DND-41 (cell line): ENCODE data around the gene ATF7IP.

Experiments
- EZH2 ChIP-seq: IDR thresholded peaks from 3 replicates; pipeline ENCODE4 v1.6.1; 2012; ENCODE audit warnings: borderline replicate concordance, low read depth, mild to moderate bottlenecking, moderate library complexity, low read length, inconsistent platforms; ENCODE audit not compliant: severe bottlenecking
- TF ChIP-seq, protein P1 (sequence below): IDR thresholded peaks from 2 replicates; pipeline ENCODE4 v1.5.1; 2012; ENCODE audit warnings: borderline replicate concordance, low read length, moderate library complexity, mild to moderate bottlenecking; ENCODE audit not compliant: poor library complexity, severe bottlenecking; ENCODE audit errors: extremely low read depth

DNA sequence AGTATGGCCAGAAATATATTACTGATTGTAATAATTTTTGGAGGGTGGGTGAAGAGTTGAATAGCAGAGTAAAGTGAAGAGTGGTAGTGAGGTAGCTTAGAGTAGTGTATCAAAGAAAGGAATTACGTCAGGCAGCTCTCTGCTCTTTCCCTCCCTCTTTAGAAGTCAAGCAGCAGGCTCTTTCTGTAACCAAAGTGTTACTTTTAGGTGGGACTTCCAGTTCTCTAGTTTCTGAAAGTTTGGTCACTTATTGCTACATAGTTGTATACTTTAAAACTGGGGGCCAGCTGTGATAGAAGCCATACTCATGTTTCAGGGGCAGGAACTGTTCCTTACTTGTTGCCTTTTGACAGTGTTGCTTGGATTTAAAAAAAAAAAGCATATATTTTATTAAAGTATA, 30.6 kb downstream of the ATF7IP start:
- TF ChIP-seq, protein P1, sequence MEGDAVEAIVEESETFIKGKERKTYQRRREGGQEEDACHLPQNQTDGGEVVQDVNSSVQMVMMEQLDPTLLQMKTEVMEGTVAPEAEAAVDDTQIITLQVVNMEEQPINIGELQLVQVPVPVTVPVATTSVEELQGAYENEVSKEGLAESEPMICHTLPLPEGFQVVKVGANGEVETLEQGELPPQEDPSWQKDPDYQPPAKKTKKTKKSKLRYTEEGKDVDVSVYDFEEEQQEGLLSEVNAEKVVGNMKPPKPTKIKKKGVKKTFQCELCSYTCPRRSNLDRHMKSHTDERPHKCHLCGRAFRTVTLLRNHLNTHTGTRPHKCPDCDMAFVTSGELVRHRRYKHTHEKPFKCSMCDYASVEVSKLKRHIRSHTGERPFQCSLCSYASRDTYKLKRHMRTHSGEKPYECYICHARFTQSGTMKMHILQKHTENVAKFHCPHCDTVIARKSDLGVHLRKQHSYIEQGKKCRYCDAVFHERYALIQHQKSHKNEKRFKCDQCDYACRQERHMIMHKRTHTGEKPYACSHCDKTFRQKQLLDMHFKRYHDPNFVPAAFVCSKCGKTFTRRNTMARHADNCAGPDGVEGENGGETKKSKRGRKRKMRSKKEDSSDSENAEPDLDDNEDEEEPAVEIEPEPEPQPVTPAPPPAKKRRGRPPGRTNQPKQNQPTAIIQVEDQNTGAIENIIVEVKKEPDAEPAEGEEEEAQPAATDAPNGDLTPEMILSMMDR = no peak
- TF ChIP-seq EZH2 = no peak
